Peyer's patch (tissue), 4 donors: Measurements from ENCODE around the gene SLF2. TPM values are rescaled to one million over a fixed set of nuclear protein-coding genes. Genes with fewer than 3 reads are reported as not detected.

Experiments
- DNase-seq, 3 donors: peaks; one replicate each; pipeline ENCODE4 v3.0.0-alpha.2; 2017 to 2019
- H3K27ac ChIP-seq, 4 donors: fragments of 200-600 bp; sonication (generic); one replicate each; pipeline ENCODE4 v1.5.1; 2016 to 2019
- H3K27me3 ChIP-seq, 2 donors: fragments of 200-600 bp; sonication (generic); one replicate each; pipeline ENCODE4 v1.5.1; 2019
- H3K36me3 ChIP-seq, 3 donors: fragments of 200-600 bp; sonication (generic); one replicate each; pipeline ENCODE4 v1.5.1; 2016 to 2019
- H3K4me1 ChIP-seq, 4 donors: fragments of 200-600 bp; sonication (generic); one replicate each; pipeline ENCODE4 v1.5.1; 2016 to 2019
- H3K4me3 ChIP-seq, 4 donors: fragments of 200-600 bp; sonication (generic); 1 replicate in 3 of 4; 2 replicates in 1 of 4; pipeline ENCODE4 v1.5.1; 2016 to 2019; ENCODE audit warnings: mild to moderate bottlenecking in 1 of 4
- H3K9me3 ChIP-seq, 4 donors: fragments of 200-600 bp; sonication (generic); one replicate each; pipeline ENCODE4 v1.5.1; 2016 to 2019; ENCODE audit warnings: mild to moderate bottlenecking in 1 of 4
- CTCF ChIP-seq, 6 experiments: fragments of 450-650 bp in 4 of 6; fragments of 200-600 bp in 2 of 6; sonication (generic) in 1 of 6; IDR thresholded peaks; one replicate each; pipeline ENCODE4 v1.5.1; 2017 to 2019; ENCODE audit warnings: antibody characterized with exemption in 6 of 6, mild to moderate bottlenecking in 3 of 6, moderate library complexity in 1 of 6
- POLR2A ChIP-seq, 2 donors: fragments of 450-650 bp; IDR thresholded peaks; one replicate each; pipeline ENCODE4 v1.5.1; 2017; ENCODE audit warnings: antibody characterized with exemption in 2 of 2, mild to moderate bottlenecking in 2 of 2, moderate library complexity in 2 of 2
- total RNA-seq, 4 donors: library from RNA; depleted of rRNA; stranded (reverse); fragments of >200 nt; gene quantifications; one replicate each; pipeline ENCODE4 v1.1.0, GENCODE V29; 2016

The SLF2 gene
- 10 to 100 TPM; 11.0 to 37.2 (median 32.0) TPM for total RNA-seq

GRCh38 chr10:100912605-100913469 is at the start of gene SLF2:
SLF2 (plus strand) TSS chr10:100912963; CDS start chr10:100913111, 148 bp downstream.
- H3K36me3 ChIP-seq: peaks cover 0 to 16% (median 0%) of the 10 kb centered on the region in 3 donors
- H3K4me1 ChIP-seq: peaks cover 0 to 18% (median 9%) of the 10 kb centered on the region in 4 donors
- peak within 1 kb of the TSS; percentile 75 to 99 (median 92) for H3K4me3 ChIP-seq
- no peak for TF ChIP-seq CTCF (IDR thresholded peaks at IDR 0.05)
- peak; percentile 72 to 75 for TF ChIP-seq POLR2A (IDR thresholded peaks at IDR 0.05)
- peak; percentile 97 to 99 (median 97) for DNase-seq
- peak within 1 kb of the TSS; percentile 85 to 98 (median 92) for H3K27ac ChIP-seq
- no peaks in the 10 kb centered on the region for H3K9me3 ChIP-seq
- H3K27me3 ChIP-seq: no peaks in the 10 kb centered on the region

GRCh38 chr10:100863433-100863832 is 49.3 kb upstream of the SLF2 start:
- TF ChIP-seq CTCF (IDR thresholded peaks at IDR 0.05) (no peak), POLR2A (IDR thresholded peaks at IDR 0.05) (no peak)
- Histone ChIP-seq H3K4me3 (no peak overlapping the region), H3K9me3 (no peaks in the 10 kb centered on the region), H3K36me3 (no peaks in the 10 kb centered on the region), H3K27ac (no peak overlapping the region), H3K27me3 (no peaks in the 10 kb centered on the region), H3K4me1 (no peaks in the 10 kb centered on the region)
- no peak for DNase-seq

GRCh38 chr10:100864036-100864885 is 48.5 kb upstream of the SLF2 start:
- DNase-seq: no peak
- H3K27me3 ChIP-seq: no peaks in the 10 kb centered on the region

GRCh38 chr10:100864978-100865377 is 47.8 kb upstream of the SLF2 start:
- DNase-seq: peak in 1 of 3 donors; percentile 59
- no peaks in the 10 kb centered on the region for H3K9me3 ChIP-seq
- H3K4me1 ChIP-seq: no peaks in the 10 kb centered on the region
- H3K4me3 ChIP-seq: no peak overlapping the region
- H3K27me3 ChIP-seq: no peaks in the 10 kb centered on the region
- no peak for TF ChIP-seq POLR2A (IDR thresholded peaks at IDR 0.05)
- TF ChIP-seq CTCF (IDR thresholded peaks at IDR 0.05): no peak
- no peaks in the 10 kb centered on the region for H3K36me3 ChIP-seq
- no peak overlapping the region for H3K27ac ChIP-seq

More at GRCh38 chr10:100864036-100864885, 48.5 kb upstream of the SLF2 start:
- TF ChIP-seq POLR2A (IDR thresholded peaks at IDR 0.05): no peak
- TF ChIP-seq CTCF (IDR thresholded peaks at IDR 0.05): no peak
- Histone ChIP-seq H3K36me3 (no peaks in the 10 kb centered on the region), H3K27ac (no peak overlapping the region), H3K9me3 (no peaks in the 10 kb centered on the region), H3K4me3 (no peak overlapping the region), H3K4me1 (no peaks in the 10 kb centered on the region)

- no peak for DNase-seq
- TF ChIP-seq CTCF (IDR thresholded peaks at IDR 0.05) (no peak), POLR2A (IDR thresholded peaks at IDR 0.05) (no peak)
- H3K27ac ChIP-seq: no peak overlapping the region
Measured at GRCh38 chr10:100866010-100866409, 46.8 kb upstream of the SLF2 start.

More at GRCh38 chr10:100866010-100866409, 46.8 kb upstream of the SLF2 start:
- H3K4me1 ChIP-seq: no peaks in the 10 kb centered on the region
- no peaks in the 10 kb centered on the region for H3K27me3 ChIP-seq
- H3K4me3 ChIP-seq: no peak overlapping the region
- H3K9me3 ChIP-seq: no peaks in the 10 kb centered on the region
- no peaks in the 10 kb centered on the region for H3K36me3 ChIP-seq
